ENCODE data around the gene PCBP3.

DNA sequence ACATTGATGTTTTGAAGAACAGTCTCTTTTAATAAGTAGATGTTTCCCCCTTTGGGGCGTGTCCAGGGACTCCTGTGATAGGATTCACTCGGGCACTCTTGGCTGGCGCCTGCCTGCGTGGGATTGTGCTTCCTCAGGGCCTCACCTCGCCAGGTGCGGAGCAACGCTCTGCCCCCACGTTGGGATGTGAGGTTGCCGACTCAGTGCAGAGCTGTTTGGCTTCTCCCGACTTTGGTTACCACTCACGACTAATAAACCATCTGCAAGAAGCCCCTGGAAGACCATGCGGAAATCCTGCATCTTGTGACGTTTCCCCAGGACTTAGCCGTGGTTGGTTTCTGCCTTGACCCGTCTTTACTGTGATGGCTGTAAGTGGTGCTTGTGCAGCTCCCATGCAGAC, 106.4 kb downstream of the PCBP3 start:
- TF ChIP-seq, protein P1, sequence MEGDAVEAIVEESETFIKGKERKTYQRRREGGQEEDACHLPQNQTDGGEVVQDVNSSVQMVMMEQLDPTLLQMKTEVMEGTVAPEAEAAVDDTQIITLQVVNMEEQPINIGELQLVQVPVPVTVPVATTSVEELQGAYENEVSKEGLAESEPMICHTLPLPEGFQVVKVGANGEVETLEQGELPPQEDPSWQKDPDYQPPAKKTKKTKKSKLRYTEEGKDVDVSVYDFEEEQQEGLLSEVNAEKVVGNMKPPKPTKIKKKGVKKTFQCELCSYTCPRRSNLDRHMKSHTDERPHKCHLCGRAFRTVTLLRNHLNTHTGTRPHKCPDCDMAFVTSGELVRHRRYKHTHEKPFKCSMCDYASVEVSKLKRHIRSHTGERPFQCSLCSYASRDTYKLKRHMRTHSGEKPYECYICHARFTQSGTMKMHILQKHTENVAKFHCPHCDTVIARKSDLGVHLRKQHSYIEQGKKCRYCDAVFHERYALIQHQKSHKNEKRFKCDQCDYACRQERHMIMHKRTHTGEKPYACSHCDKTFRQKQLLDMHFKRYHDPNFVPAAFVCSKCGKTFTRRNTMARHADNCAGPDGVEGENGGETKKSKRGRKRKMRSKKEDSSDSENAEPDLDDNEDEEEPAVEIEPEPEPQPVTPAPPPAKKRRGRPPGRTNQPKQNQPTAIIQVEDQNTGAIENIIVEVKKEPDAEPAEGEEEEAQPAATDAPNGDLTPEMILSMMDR (conservative IDR thresholded peaks at IDR 0.05), result no peak
- no peak for TF ChIP-seq ZFX (IDR thresholded peaks at IDR 0.05)

Data from C4-2B (cell line).